Osteocyte (in vitro differentiated cells): ENCODE measurements around the gene PANK3. TPM values are rescaled to one million over a fixed set of nuclear protein-coding genes. Genes with fewer than 3 reads are reported as not detected.
"Not testable (repeated sequence)": the region's sequence is repeated elsewhere in the genome, so short reads cannot be mapped to it uniquely, and the experiment has no call there.

ENCODE experiments used
- DNase-seq: peaks from one replicate; pipeline ENCODE4 v3.0.0; 2021; ENCODE audit warnings: mixed read lengths; ENCODE audit not compliant: unreplicated experiment; ENCODE audit errors: extremely low spot score
- H3K27ac Mint-ChIP-seq: one replicate; pipeline ENCODE4 v1.8.0; 2021; ENCODE audit warnings: mild to moderate bottlenecking, mixed read lengths; ENCODE audit not compliant: unreplicated experiment
- H3K27me3 Mint-ChIP-seq: one replicate; pipeline ENCODE4 v1.8.0; 2021; ENCODE audit warnings: mixed read lengths; ENCODE audit not compliant: unreplicated experiment
- H3K36me3 Mint-ChIP-seq: one replicate; pipeline ENCODE4 v1.8.0; 2021; ENCODE audit warnings: mixed read lengths; ENCODE audit not compliant: unreplicated experiment
- H3K4me1 Mint-ChIP-seq: one replicate; pipeline ENCODE4 v1.8.0; 2021; ENCODE audit warnings: mixed read lengths; ENCODE audit not compliant: unreplicated experiment
- H3K4me3 Mint-ChIP-seq: one replicate; pipeline ENCODE4 v1.8.0; 2021; ENCODE audit warnings: mild to moderate bottlenecking, moderate library complexity, mixed read lengths; ENCODE audit not compliant: unreplicated experiment
- H3K9me3 Mint-ChIP-seq: one replicate; pipeline ENCODE4 v1.8.0; 2021; ENCODE audit warnings: mixed read lengths; ENCODE audit not compliant: unreplicated experiment
- total RNA-seq: library from RNA; stranded (reverse); gene quantifications from 2 replicates; pipeline ENCODE4 v1.2.1, GENCODE V29; 2021
- TF ChIP-seq, protein P1 (sequence below): fragments of 200-600 bp; sonication (generic); IDR thresholded peaks from 2 replicates; pipeline ENCODE4 v1.5.0; 2021; ENCODE audit warnings: antibody characterized with exemption, mild to moderate bottlenecking, moderate library complexity

Gene PANK3
- total RNA-seq, 1 donor from 2014 or later, result 70.8 TPM

GRCh38 chr5:168598639-168599038 is 19.5 kb upstream of the PANK3 start:
- Mint-ChIP-seq H3K4me3 (no peak overlapping the region), H3K27ac (no peak overlapping the region), H3K4me1 (peaks cover 19% of the 10 kb centered on the region), H3K27me3 (peaks cover 42% of the 10 kb centered on the region), H3K9me3 (peaks cover 6% of the 10 kb centered on the region), H3K36me3 (no peaks in the 10 kb centered on the region)
- TF ChIP-seq, protein P1, sequence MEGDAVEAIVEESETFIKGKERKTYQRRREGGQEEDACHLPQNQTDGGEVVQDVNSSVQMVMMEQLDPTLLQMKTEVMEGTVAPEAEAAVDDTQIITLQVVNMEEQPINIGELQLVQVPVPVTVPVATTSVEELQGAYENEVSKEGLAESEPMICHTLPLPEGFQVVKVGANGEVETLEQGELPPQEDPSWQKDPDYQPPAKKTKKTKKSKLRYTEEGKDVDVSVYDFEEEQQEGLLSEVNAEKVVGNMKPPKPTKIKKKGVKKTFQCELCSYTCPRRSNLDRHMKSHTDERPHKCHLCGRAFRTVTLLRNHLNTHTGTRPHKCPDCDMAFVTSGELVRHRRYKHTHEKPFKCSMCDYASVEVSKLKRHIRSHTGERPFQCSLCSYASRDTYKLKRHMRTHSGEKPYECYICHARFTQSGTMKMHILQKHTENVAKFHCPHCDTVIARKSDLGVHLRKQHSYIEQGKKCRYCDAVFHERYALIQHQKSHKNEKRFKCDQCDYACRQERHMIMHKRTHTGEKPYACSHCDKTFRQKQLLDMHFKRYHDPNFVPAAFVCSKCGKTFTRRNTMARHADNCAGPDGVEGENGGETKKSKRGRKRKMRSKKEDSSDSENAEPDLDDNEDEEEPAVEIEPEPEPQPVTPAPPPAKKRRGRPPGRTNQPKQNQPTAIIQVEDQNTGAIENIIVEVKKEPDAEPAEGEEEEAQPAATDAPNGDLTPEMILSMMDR, result no peak
- no peak for DNase-seq

- H3K27me3 Mint-ChIP-seq, result peaks cover 48% of the 10 kb centered on the region
- peaks cover 6% of the 10 kb centered on the region for H3K9me3 Mint-ChIP-seq
- TF ChIP-seq, protein P1, result no peak
- H3K4me1 Mint-ChIP-seq, result peaks cover 9% of the 10 kb centered on the region
- no peak for DNase-seq
- H3K36me3 Mint-ChIP-seq, result no peaks in the 10 kb centered on the region
- no peak overlapping the region for H3K4me3 Mint-ChIP-seq
- no peak overlapping the region for H3K27ac Mint-ChIP-seq
These were observed 17.8 kb upstream of the PANK3 start for GRCh38 chr5:168596927-168597326.

- not testable (repeated sequence) for H3K4me1 Mint-ChIP-seq, DNase-seq, H3K27ac Mint-ChIP-seq, H3K9me3 Mint-ChIP-seq, H3K36me3 Mint-ChIP-seq, H3K4me3 Mint-ChIP-seq
- H3K27me3 Mint-ChIP-seq, result peaks cover 48% of the 10 kb centered on the region
These were observed 17.0 kb upstream of the PANK3 start for GRCh38 chr5:168596122-168596521.

DNA sequence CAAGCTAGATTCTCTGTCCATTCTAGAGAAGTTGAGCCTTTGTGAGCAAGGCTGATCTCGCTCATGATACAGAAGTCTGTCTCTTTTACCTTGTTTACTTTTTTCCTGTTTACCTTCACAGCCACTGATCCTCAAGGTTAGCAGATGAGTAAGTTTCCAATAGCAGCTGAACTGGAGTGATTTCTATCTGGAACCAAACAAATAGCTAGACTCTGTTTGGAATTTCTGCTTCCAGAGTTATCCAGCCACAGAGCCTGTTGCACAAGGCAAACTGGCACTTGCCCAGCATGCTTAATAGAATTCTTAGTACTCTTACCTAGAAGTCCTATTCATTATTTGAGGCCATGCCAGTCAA is 12.8 kb upstream of the PANK3 start:
- H3K36me3 Mint-ChIP-seq, result no peaks in the 10 kb centered on the region
- DNase-seq, result no peak
- no peak overlapping the region for H3K27ac Mint-ChIP-seq
- peaks cover 51% of the 10 kb centered on the region for H3K27me3 Mint-ChIP-seq
- H3K4me1 Mint-ChIP-seq, result no peaks in the 10 kb centered on the region
- no peak overlapping the region for H3K4me3 Mint-ChIP-seq
- H3K9me3 Mint-ChIP-seq, result peaks cover 6% of the 10 kb centered on the region
- TF ChIP-seq, protein P1, result no peak

DNA sequence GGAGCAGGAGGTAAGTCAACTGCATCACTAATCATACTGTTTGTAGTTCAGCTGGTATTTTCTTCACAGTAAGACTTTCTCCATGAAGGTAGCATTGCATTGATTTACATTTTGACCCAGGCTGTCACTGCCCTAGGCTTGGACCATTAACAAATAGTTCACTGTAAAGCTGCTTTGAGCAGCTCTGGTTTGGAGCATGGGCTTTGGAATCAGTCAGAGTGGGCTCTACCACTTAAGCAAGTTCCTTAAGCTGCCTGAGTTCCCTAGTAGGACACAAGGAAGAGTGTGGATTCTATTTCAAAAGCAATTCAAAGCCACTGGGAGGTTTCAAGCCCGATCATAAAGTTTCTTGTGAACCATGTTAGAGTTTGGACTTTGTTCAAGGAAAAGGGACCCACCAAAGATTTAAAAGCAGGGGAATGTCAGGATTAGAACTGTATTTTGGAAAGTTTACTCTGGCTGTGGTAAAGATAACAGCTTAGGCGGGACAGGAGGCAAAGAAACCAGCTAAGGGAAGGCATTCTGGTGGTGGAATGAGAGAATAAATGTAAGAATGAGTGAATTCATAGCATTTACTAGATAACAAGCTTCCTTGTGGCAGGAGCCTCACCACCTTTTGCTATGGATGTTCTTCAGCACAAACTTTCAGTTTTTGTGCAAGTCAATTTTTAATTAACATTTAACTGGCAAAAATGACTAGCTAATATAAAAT is 12.3 kb upstream of the PANK3 start:
- Mint-ChIP-seq H3K27me3 (peaks cover 49% of the 10 kb centered on the region), H3K36me3 (no peaks in the 10 kb centered on the region)

More for the DNA sequence above, 12.3 kb upstream of the PANK3 start:
- Mint-ChIP-seq H3K9me3 (peaks cover 6% of the 10 kb centered on the region), H3K4me1 (no peaks in the 10 kb centered on the region), H3K4me3 (no peak overlapping the region), H3K27ac (no peak overlapping the region)
- no peak for DNase-seq
- TF ChIP-seq, protein P1, result no peak
